Stimulated activated CD4-positive, alpha-beta T cell treated with anti-CD3 and anti-CD28 coated beads, Interleukin-2, amount 100 ng/mL, for 24 hours (primary cell): ENCODE data around the gene GIMD1.
"Not testable (repeated sequence)": the region's sequence is repeated elsewhere in the genome, so short reads cannot be mapped to it uniquely, and the experiment has no call there.

ENCODE experiments used
- DNase-seq, 2 donors: peaks; one replicate each; pipeline ENCODE4 v3.0.0-alpha.2; 2020

GIMD1 gene

GRCh38 chr4:106347167-106347566, 21.4 kb downstream of the GIMD1 start:
- no peak for DNase-seq

- DNase-seq = no peak
Measured at GRCh38 chr4:106344647-106344970, 24.0 kb downstream of the GIMD1 start.

- DNase-seq = no peak
Measured at GRCh38 chr4:106343865-106344646, 24.5 kb downstream of the GIMD1 start.

GRCh38 chr4:106340774-106341173, 27.8 kb downstream of the GIMD1 start:
- no peak for DNase-seq

- DNase-seq = no peak
Measured at GRCh38 chr4:106339431-106339830, 29.1 kb downstream of the GIMD1 start.

GRCh38 chr4:106338671-106339070, 29.9 kb downstream of the GIMD1 start:
- no peak for DNase-seq

- no peak for DNase-seq
Measured at GRCh38 chr4:106337916-106338315, 30.7 kb downstream of the GIMD1 start.

GRCh38 chr4:106336618-106337017, 32.0 kb downstream of the GIMD1 start:
- no peak for DNase-seq

- DNase-seq = no peak
Measured at GRCh38 chr4:106334741-106335470, 33.7 kb downstream of the GIMD1 start.

GRCh38 chr4:106333186-106333585, 35.4 kb downstream of the GIMD1 start:
- no peak for DNase-seq

- DNase-seq = no peak
Measured at GRCh38 chr4:106329041-106329618, 39.4 kb downstream of the GIMD1 start.

- no peak for DNase-seq
Measured at GRCh38 chr4:106325800-106326199, 42.8 kb downstream of the GIMD1 start.

GRCh38 chr4:106323119-106323518, 45.5 kb downstream of the GIMD1 start:
- DNase-seq = no peak

- DNase-seq = not testable (repeated sequence)
Measured at GRCh38 chr4:106321814-106322213, 46.8 kb downstream of the GIMD1 start.

- DNase-seq = not testable (repeated sequence)
Measured at GRCh38 chr4:106321168-106321567, 47.4 kb downstream of the GIMD1 start.

- no peak for DNase-seq
Measured at GRCh38 chr4:106320235-106320634, 48.3 kb downstream of the GIMD1 start.

- no peak for DNase-seq
Measured at GRCh38 chr4:106318511-106318910, 50.1 kb downstream of the GIMD1 start.

GRCh38 chr4:106317815-106318214, 50.8 kb downstream of the GIMD1 start:
- DNase-seq = no peak

- DNase-seq = no peak
Measured at GRCh38 chr4:106316773-106317409, 51.7 kb downstream of the GIMD1 start.

- DNase-seq = peak; percentile 84 to 88
Measured at GRCh38 chr4:106315968-106316772, 52.4 kb downstream of the GIMD1 start, which contains the start of the genes AIMP1 and TBCK. Gene AIMP1, plus strand, starts transcription at chr4:106316550. Its CDS starts 8,460 bp downstream, at chr4:106325010. Gene TBCK, minus strand, starts transcription at chr4:106316209. Its CDS starts 7,249 bp downstream, at chr4:106308960.

GRCh38 chr4:106315476-106315967, 53.1 kb downstream of the GIMD1 start:
- peak in 1 of 2 donors; percentile 33 for DNase-seq

GRCh38 chr4:106314960-106315359, 53.6 kb downstream of the GIMD1 start:
- no peak for DNase-seq
